Measurements from ENCODE around the gene ARHGEF11.

The ARHGEF11 gene

GRCh38 chr1:156908541-156908940 lies 137.0 kb downstream of the ARHGEF11 start:
- no peak for DNase-seq

- DNase-seq: no peak
These were observed 139.2 kb downstream of the ARHGEF11 start for GRCh38 chr1:156906206-156906906.

GRCh38 chr1:156905651-156906050 lies 139.9 kb downstream of the ARHGEF11 start:
- no peak for DNase-seq

GRCh38 chr1:156905176-156905575 lies 140.4 kb downstream of the ARHGEF11 start:
- no peak for DNase-seq

GRCh38 chr1:156904187-156904959 lies 141.2 kb downstream of the ARHGEF11 start:
- DNase-seq: no peak

- DNase-seq: no peak
These were observed 142.0 kb downstream of the ARHGEF11 start for GRCh38 chr1:156903328-156904091.

GRCh38 chr1:156901966-156902915 lies 143.3 kb downstream of the ARHGEF11 start:
- no peak for DNase-seq

- DNase-seq: no peak
These were observed 144.0 kb downstream of the ARHGEF11 start for GRCh38 chr1:156901590-156901900.

GRCh38 chr1:156900896-156901589 lies 144.5 kb downstream of the ARHGEF11 start:
- DNase-seq: no peak

GRCh38 chr1:156899956-156900718 lies 145.4 kb downstream of the ARHGEF11 start:
- no peak for DNase-seq

GRCh38 chr1:156898971-156899664 lies 146.4 kb downstream of the ARHGEF11 start:
- no peak for DNase-seq

GRCh38 chr1:156898161-156898566 lies 147.4 kb downstream of the ARHGEF11 start:
- no peak for DNase-seq

- DNase-seq: no peak
These were observed 148.3 kb downstream of the ARHGEF11 start for GRCh38 chr1:156897078-156897825.

- no peak for DNase-seq
These were observed 149.0 kb downstream of the ARHGEF11 start for GRCh38 chr1:156896490-156897033.

- no peak for DNase-seq
These were observed 149.6 kb downstream of the ARHGEF11 start for GRCh38 chr1:156895927-156896326.

GRCh38 chr1:156895455-156895812 lies 150.1 kb downstream of the ARHGEF11 start:
- no peak for DNase-seq

GRCh38 chr1:156894711-156895454 lies 150.7 kb downstream of the ARHGEF11 start:
- DNase-seq: no peak

- no peak for DNase-seq
These were observed 151.5 kb downstream of the ARHGEF11 start for GRCh38 chr1:156894001-156894400.

Data from CD4-positive, alpha-beta T cell treated with Interleukin-15 for 1 hour (primary cell).